Stimulated activated naive CD4-positive, alpha-beta T cell treated with Interleukin-2 at 50 U/mL for 16 hours (primary cell): ENCODE measurements around the gene ABCC1.
"Not testable (repeated sequence)": the region's sequence is repeated elsewhere in the genome, so short reads cannot be mapped to it uniquely, and the experiment has no call there.

Source experiments
- DNase-seq: peaks from one replicate; lab custom pipeline; 2025; lab: John Stamatoyannopoulos, UW

The ABCC1 gene

GRCh38 chr16:16083421-16084156 lies 134.2 kb downstream of the ABCC1 start:
- DNase-seq: no peak

GRCh38 chr16:16084874-16085273 lies 135.5 kb downstream of the ABCC1 start:
- no peak for DNase-seq

- no peak for DNase-seq
Measured at GRCh38 chr16:16086653-16087446, 137.4 kb downstream of the ABCC1 start.

GRCh38 chr16:16090238-16090637 lies 140.8 kb downstream of the ABCC1 start:
- DNase-seq: no peak

- no peak for DNase-seq
Measured at GRCh38 chr16:16092925-16093627, 143.7 kb downstream of the ABCC1 start.

GRCh38 chr16:16093628-16094332 lies 144.4 kb downstream of the ABCC1 start:
- DNase-seq: no peak

- DNase-seq: no peak
Measured at GRCh38 chr16:16095646-16096045, 146.2 kb downstream of the ABCC1 start.

- DNase-seq: no peak
Measured at GRCh38 chr16:16096121-16096857, 146.9 kb downstream of the ABCC1 start.

GRCh38 chr16:16096858-16097213 lies 147.4 kb downstream of the ABCC1 start:
- DNase-seq: no peak

GRCh38 chr16:16099320-16099719 lies 149.9 kb downstream of the ABCC1 start:
- DNase-seq: no peak

GRCh38 chr16:16100631-16101030 lies 151.2 kb downstream of the ABCC1 start:
- no peak for DNase-seq

GRCh38 chr16:16101585-16101984 lies 152.2 kb downstream of the ABCC1 start:
- DNase-seq: no peak

GRCh38 chr16:16102738-16103137 lies 153.3 kb downstream of the ABCC1 start:
- no peak for DNase-seq

GRCh38 chr16:16104132-16104803 lies 154.9 kb downstream of the ABCC1 start:
- not testable (repeated sequence) for DNase-seq

- not testable (repeated sequence) for DNase-seq
Measured at GRCh38 chr16:16104804-16105141, 155.4 kb downstream of the ABCC1 start.

GRCh38 chr16:16105646-16106045 lies 156.2 kb downstream of the ABCC1 start:
- DNase-seq: no peak

GRCh38 chr16:16106466-16106865 lies 157.1 kb downstream of the ABCC1 start:
- no peak for DNase-seq

GRCh38 chr16:16107839-16108238 lies 158.4 kb downstream of the ABCC1 start:
- no peak for DNase-seq

- no peak for DNase-seq
Measured at GRCh38 chr16:16108759-16109158, 159.3 kb downstream of the ABCC1 start.

- DNase-seq: no peak
Measured at GRCh38 chr16:16109453-16110110, 160.2 kb downstream of the ABCC1 start.

GRCh38 chr16:16110111-16110490 lies 160.7 kb downstream of the ABCC1 start:
- DNase-seq: no peak
